Adipocyte (in vitro differentiated cells): ENCODE measurements around the gene NWD2.

Experiments
- DNase-seq: peaks from one replicate; pipeline ENCODE4 v3.0.0-alpha.2; 2015; ENCODE audit warnings: low read depth
- H3K27me3 ChIP-seq: replicated peaks from 2 replicates; pipeline ENCODE4 v1.7.0; 2013; ENCODE audit warnings: mild to moderate bottlenecking, low read length, moderate library complexity; ENCODE audit not compliant: control insufficient read depth, insufficient read depth
- H3K36me3 ChIP-seq: 2 replicates; pipeline ENCODE4 v1.7.0; 2013; ENCODE audit warnings: low read length, mild to moderate bottlenecking, moderate library complexity; ENCODE audit not compliant: control insufficient read depth, insufficient read depth, severe bottlenecking
- H3K4me1 ChIP-seq: 2 replicates; pipeline ENCODE4 v1.7.0; 2013; ENCODE audit warnings: mild to moderate bottlenecking, low read length, moderate library complexity; ENCODE audit not compliant: control insufficient read depth, insufficient read depth
- H3K4me3 ChIP-seq: 2 replicates; pipeline ENCODE4 v1.7.0; 2013; ENCODE audit warnings: mild to moderate bottlenecking, low read length, moderate library complexity
- H3K9ac ChIP-seq: 2 replicates; pipeline ENCODE4 v1.7.0; 2013; ENCODE audit warnings: mild to moderate bottlenecking, low read length, moderate library complexity
- H3K9me3 ChIP-seq: 2 replicates; pipeline ENCODE4 v1.7.0; 2013; ENCODE audit warnings: mild to moderate bottlenecking, low read length, moderate library complexity; ENCODE audit not compliant: control insufficient read depth

NWD2 gene

GRCh38 chr4:37367901-37368300 lies 123.4 kb downstream of the NWD2 start:
- no peak overlapping the region for H3K4me3 ChIP-seq
- H3K4me1 ChIP-seq = no peaks in the 10 kb centered on the region
- H3K27me3 ChIP-seq = no peaks in the 10 kb centered on the region
- no peaks in the 10 kb centered on the region for H3K36me3 ChIP-seq
- H3K9ac ChIP-seq = no peak overlapping the region
- DNase-seq = no peak
- no peaks in the 10 kb centered on the region for H3K9me3 ChIP-seq

GRCh38 chr4:37370052-37370451 lies 125.5 kb downstream of the NWD2 start:
- Histone ChIP-seq H3K9ac (no peak overlapping the region), H3K4me1 (no peaks in the 10 kb centered on the region), H3K4me3 (no peak overlapping the region), H3K9me3 (no peaks in the 10 kb centered on the region), H3K27me3 (no peaks in the 10 kb centered on the region), H3K36me3 (no peaks in the 10 kb centered on the region)
- DNase-seq = no peak

DNA sequence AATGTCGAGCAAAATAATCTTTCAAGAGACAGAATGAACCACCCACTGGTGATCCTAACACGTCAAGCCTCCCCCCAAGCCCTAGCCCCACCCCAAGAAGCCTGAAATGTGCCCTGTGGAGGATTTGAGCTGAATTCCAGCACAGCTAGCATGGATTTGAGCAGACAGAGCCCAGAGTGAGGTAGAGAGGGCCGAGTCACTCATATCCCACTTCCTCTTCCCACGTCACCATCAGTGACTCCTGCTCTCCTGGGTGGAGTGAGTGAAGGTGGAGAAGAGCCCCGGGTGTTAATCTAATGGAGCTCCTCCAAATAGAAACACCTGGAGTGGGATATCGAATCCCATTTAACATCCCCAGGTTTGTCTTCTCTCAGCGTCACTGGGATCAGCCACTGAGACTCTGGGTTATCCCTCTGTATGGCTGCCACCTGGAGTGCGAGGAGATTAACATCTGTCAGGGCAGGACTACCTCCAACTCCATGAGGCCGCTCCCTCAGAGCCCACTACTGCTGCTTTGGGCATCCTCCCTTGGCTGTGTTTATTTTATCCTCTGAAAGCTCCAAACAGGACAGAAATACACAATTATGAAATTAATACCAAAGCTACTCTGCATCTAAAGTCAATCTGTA lies 136.6 kb downstream of the NWD2 start:
- no peaks in the 10 kb centered on the region for H3K36me3 ChIP-seq
- no peak overlapping the region for H3K9ac ChIP-seq
- no peak overlapping the region for H3K4me3 ChIP-seq
- peaks cover 7% of the 10 kb centered on the region for H3K4me1 ChIP-seq
- H3K9me3 ChIP-seq = no peaks in the 10 kb centered on the region
- peaks cover 8% of the 10 kb centered on the region for H3K27me3 ChIP-seq
- no peak for DNase-seq

DNA sequence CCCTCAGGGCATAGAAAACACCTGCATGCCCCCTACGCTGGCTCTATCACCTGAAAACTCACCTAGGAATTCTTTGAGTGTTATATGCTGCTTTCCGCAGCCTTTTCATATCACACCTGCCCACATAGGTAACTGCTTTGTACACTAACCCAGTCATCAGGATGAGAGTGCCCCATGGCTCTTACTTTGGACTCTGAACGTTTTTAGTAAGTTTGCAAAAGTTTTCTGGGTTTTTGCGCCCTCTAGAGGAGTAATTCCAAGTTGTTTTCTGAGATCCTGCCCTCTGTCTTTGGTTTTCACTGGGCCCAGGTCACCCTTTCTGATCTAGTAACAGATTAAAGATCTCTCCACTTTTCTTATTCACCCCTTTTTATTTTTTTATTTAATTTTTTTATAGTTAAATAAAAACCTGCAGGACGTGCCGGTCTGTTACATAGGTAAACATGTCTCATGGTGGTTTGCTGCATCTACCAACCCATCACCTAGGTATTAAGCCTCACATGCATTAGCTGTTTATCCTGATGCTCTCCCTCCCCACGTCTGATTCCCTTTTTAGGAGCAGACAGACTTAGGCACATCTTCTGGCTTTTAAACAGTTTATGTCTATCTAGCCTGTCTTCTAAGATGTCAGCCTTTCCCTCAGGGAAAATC lies 139.2 kb downstream of the NWD2 start:
- Histone ChIP-seq H3K4me1 (peaks cover 7% of the 10 kb centered on the region), H3K9ac (no peak overlapping the region), H3K36me3 (no peaks in the 10 kb centered on the region), H3K4me3 (no peak overlapping the region), H3K9me3 (no peaks in the 10 kb centered on the region), H3K27me3 (peaks cover 8% of the 10 kb centered on the region)
- peak; percentile 46 for DNase-seq

DNA sequence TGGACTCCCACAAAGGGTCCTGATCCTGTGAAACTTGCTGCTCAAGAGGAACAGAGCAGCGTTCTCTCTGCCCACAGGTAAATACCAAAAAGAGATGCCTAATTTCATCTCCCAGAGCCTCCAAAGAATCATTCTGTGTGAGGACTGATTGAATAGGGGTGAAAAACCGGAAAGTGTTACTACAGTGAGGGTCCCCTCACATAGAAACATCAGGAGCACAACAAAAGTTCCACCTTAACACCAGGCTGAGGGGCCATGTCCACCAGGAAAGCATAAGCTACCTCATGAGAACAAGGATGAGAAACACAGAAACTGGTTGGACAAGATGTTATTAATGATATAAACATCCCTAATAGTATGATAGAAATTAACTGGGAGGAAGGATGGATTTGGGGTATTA lies 140.9 kb downstream of the NWD2 start:
- no peak for DNase-seq
- Histone ChIP-seq H3K4me3 (no peak overlapping the region), H3K9ac (no peak overlapping the region), H3K4me1 (peaks cover 4% of the 10 kb centered on the region), H3K9me3 (no peaks in the 10 kb centered on the region), H3K36me3 (no peaks in the 10 kb centered on the region), H3K27me3 (peaks cover 8% of the 10 kb centered on the region)

DNA sequence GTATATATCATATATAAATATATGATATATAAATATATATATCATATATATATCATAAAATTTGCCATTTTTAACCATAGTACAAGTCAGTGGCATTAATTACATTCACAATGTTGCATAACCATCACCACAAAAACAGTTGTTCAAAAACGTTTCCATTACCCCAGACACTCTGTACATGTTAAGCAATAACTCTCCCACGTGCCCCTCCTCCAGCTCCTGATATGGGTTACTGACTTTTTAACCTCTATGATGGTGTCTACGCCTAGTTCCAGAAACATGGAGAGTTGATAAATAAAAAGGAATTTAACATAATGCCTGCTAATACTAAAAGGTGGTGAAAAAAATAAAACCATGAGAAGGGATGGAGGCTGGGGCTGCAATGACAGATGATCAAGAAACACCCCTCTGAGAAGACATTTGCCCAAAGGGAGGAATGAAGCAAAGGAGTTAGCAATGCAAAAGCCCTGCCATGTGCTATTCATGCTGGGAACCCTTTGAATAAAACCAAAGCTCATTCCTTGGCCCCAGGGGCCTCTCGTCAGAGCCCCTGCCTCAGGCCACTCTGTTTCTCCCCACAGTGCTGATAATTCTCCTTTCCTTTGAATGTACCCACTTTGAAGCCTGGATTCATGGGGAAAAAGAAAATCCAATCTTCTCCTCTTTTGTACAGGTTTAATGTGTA lies 144.3 kb downstream of the NWD2 start:
- H3K9me3 ChIP-seq = no peaks in the 10 kb centered on the region
- no peak for DNase-seq
- no peaks in the 10 kb centered on the region for H3K27me3 ChIP-seq
- H3K4me3 ChIP-seq = no peak overlapping the region
- H3K36me3 ChIP-seq = no peaks in the 10 kb centered on the region
- no peak overlapping the region for H3K9ac ChIP-seq
- peaks cover 4% of the 10 kb centered on the region for H3K4me1 ChIP-seq

DNA sequence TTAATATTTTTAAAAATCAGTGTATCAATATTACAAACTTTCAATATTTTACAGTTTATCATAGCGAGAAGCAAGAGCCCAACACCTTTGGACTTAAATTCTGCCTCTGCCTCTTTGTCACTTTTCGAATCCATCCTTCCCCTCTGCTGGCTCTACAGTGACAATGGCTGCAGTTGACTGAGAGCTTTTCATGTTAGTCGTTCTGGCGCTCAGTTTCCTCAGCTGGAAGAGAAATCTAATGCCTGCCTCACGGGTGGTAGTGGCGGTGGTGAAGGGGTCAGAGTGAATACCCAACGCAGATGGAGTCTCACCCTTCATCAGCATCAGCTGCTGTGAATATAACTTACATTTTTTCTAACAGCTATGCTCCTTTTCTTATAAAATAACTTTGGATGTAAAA lies 144.8 kb downstream of the NWD2 start:
- peaks cover 4% of the 10 kb centered on the region for H3K27me3 ChIP-seq
- H3K36me3 ChIP-seq = no peaks in the 10 kb centered on the region
- H3K4me1 ChIP-seq = peaks cover 4% of the 10 kb centered on the region
- no peaks in the 10 kb centered on the region for H3K9me3 ChIP-seq
- H3K9ac ChIP-seq = no peak overlapping the region
- no peak overlapping the region for H3K4me3 ChIP-seq
- no peak for DNase-seq

DNA sequence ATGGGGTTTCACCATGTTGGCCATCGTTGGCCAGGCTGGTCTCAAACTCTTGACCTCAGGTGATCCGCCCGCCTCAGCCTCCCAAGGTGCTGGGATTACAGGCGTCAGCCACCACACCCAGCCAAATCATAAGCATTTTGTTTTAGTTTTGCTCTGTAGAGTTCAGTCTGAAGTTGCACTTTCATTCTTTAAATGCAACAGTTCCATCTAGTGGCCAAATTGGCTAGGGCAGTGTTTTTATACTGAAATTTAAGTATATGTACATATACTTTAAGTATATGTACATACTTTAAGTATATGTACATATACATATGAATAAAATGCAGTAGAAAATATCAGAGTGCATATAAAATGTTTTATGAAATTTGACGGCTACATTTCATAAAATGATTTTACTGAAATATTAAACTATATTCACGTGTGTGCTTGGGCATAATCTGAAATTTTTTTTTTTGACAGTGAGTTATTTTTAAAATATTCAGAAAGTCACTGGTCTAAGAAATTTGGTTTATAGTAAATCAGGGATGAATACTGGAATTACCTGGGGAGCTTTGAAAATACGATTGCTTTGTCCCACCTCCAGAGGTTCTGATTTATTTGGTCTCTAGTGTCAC lies 145.5 kb downstream of the NWD2 start:
- DNase-seq = peak; percentile 68
- Histone ChIP-seq H3K9me3 (no peaks in the 10 kb centered on the region), H3K27me3 (peaks cover 4% of the 10 kb centered on the region), H3K4me1 (peaks cover 4% of the 10 kb centered on the region), H3K36me3 (no peaks in the 10 kb centered on the region), H3K9ac (no peak overlapping the region), H3K4me3 (no peak overlapping the region)

DNA sequence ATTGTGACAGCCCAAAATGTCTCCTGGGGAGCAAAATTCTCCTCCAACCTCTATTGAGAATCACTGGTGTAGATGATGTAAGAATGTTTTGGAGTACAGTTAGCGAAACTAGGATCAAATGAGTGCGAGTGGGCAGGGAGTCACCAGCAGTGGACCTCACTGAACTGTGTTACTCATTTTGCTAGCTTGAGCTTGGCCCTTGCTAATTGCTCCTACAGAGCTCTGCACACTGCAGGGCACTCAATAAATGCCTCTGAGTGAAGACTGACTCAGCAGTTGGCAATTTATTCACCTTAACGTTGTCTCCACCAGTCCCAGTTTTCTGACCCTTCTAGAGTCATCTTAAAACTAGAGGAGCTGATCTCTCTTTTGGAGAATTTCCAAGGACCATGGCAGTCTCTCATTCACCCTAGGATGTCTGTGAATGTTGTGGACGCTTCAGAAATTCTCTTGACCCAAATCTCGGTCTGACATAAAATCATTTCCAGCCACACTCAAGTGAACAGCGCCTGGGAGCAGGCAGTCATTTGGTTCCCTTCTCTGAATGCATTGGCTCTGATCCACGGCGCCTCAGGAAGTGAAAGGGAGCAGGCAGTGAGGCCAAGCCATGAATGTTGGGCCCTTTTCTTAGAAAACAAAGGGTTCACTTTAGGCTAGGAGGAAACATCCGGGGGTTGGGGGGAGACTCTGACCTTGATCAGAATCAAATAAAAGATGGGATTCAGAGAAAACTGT lies 148.1 kb downstream of the NWD2 start:
- Histone ChIP-seq H3K27me3 (peaks cover 4% of the 10 kb centered on the region), H3K36me3 (no peaks in the 10 kb centered on the region), H3K9me3 (no peaks in the 10 kb centered on the region), H3K4me1 (peaks cover 4% of the 10 kb centered on the region), H3K4me3 (no peak overlapping the region), H3K9ac (no peak overlapping the region)
- DNase-seq = no peak

- Histone ChIP-seq H3K27me3 (peaks cover 4% of the 10 kb centered on the region), H3K4me1 (peaks cover 4% of the 10 kb centered on the region), H3K9ac (no peak overlapping the region), H3K9me3 (no peaks in the 10 kb centered on the region), H3K36me3 (no peaks in the 10 kb centered on the region), H3K4me3 (no peak overlapping the region)
- DNase-seq = no peak
These were observed 148.8 kb downstream of the NWD2 start for GRCh38 chr4:37393321-37393720.

DNA sequence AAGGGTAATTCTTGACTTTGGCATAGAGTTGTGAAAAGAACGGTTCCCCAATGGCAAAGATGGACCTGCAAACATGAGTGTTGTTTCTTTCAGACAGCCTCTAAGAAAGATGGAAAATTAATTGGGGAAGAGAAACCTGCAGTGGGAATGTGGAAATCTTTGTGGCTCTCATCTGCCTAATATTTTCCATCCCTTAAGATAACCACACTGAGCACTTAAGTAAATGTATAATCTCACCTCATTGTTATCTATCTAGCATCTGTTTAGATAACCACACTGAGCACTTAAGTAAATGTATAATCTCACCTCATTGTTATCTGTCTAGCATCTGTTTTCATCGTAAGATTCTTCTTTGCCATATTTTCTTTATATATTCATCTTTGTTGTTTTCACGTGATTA lies 149.3 kb downstream of the NWD2 start:
- peaks cover 4% of the 10 kb centered on the region for H3K27me3 ChIP-seq

More for the DNA sequence above, 149.3 kb downstream of the NWD2 start:
- Histone ChIP-seq H3K9me3 (no peaks in the 10 kb centered on the region), H3K9ac (no peak overlapping the region), H3K4me3 (no peak overlapping the region), H3K4me1 (peaks cover 1% of the 10 kb centered on the region), H3K36me3 (no peaks in the 10 kb centered on the region)
- no peak for DNase-seq
